ENCODE results near the gene PTPRQ.
A peak's percentile ranks its signal among the peaks of the same experiment; 100 is the strongest.

PTPRQ gene

GRCh38 chr12:80553316-80553715 is 109.3 kb downstream of the PTPRQ start:
- FAIRE-seq (peak; percentile 98), DNase-seq (ENCODE audit: insufficient read length, low spot score) (peak; percentile 21)
- TF ChIP-seq POLR2A (IDR thresholded peaks at IDR 0.05; ENCODE audit: low read depth, low read length) = no peak

GRCh38 chr12:80556566-80556965 is 112.5 kb downstream of the PTPRQ start:
- no peak for DNase-seq (ENCODE audit: insufficient read length, low spot score)
- no peak for TF ChIP-seq POLR2A (IDR thresholded peaks at IDR 0.05; ENCODE audit: low read depth, low read length)
- no peak for FAIRE-seq

- TF ChIP-seq POLR2A (IDR thresholded peaks at IDR 0.05; ENCODE audit: low read depth, low read length) = no peak
- no peak for DNase-seq (ENCODE audit: insufficient read length, low spot score)
- no peak for FAIRE-seq
Measured at GRCh38 chr12:80559766-80560165, 115.7 kb downstream of the PTPRQ start.

- FAIRE-seq = no peak
- TF ChIP-seq POLR2A (IDR thresholded peaks at IDR 0.05; ENCODE audit: low read depth, low read length) = no peak
- no peak for DNase-seq (ENCODE audit: insufficient read length, low spot score)
Measured at GRCh38 chr12:80565271-80565670, 121.2 kb downstream of the PTPRQ start.

GRCh38 chr12:80567401-80567800 is 123.4 kb downstream of the PTPRQ start:
- TF ChIP-seq POLR2A (IDR thresholded peaks at IDR 0.05; ENCODE audit: low read depth, low read length) = no peak
- no peak for DNase-seq (ENCODE audit: insufficient read length, low spot score)
- peak; percentile 70 for FAIRE-seq

- no peak for DNase-seq (ENCODE audit: insufficient read length, low spot score)
- TF ChIP-seq POLR2A (IDR thresholded peaks at IDR 0.05; ENCODE audit: low read depth, low read length) = no peak
- FAIRE-seq = no peak
Measured at GRCh38 chr12:80576641-80577418, 132.8 kb downstream of the PTPRQ start.

GRCh38 chr12:80580254-80580653 is 136.2 kb downstream of the PTPRQ start:
- FAIRE-seq (peak; percentile 97), DNase-seq (ENCODE audit: insufficient read length, low spot score) (peak; percentile 14)
- TF ChIP-seq POLR2A (IDR thresholded peaks at IDR 0.05; ENCODE audit: low read depth, low read length) = no peak

GRCh38 chr12:80581783-80582182 is 137.7 kb downstream of the PTPRQ start:
- FAIRE-seq = peak; percentile 45
- TF ChIP-seq POLR2A (IDR thresholded peaks at IDR 0.05; ENCODE audit: low read depth, low read length) = no peak
- DNase-seq (ENCODE audit: insufficient read length, low spot score) = no peak

- no peak for DNase-seq (ENCODE audit: insufficient read length, low spot score)
- FAIRE-seq = peak; percentile 82
- no peak for TF ChIP-seq POLR2A (IDR thresholded peaks at IDR 0.05; ENCODE audit: low read depth, low read length)
Measured at GRCh38 chr12:80582431-80582830, 138.4 kb downstream of the PTPRQ start.

GRCh38 chr12:80589077-80589476 is 145.0 kb downstream of the PTPRQ start:
- DNase-seq (ENCODE audit: insufficient read length, low spot score) = no peak
- no peak for TF ChIP-seq POLR2A (IDR thresholded peaks at IDR 0.05; ENCODE audit: low read depth, low read length)
- no peak for FAIRE-seq

- FAIRE-seq (peak; percentile 36), DNase-seq (ENCODE audit: insufficient read length, low spot score) (no peak)
- no peak for TF ChIP-seq POLR2A (IDR thresholded peaks at IDR 0.05; ENCODE audit: low read depth, low read length)
Measured at GRCh38 chr12:80590085-80590484, 146.1 kb downstream of the PTPRQ start.

GRCh38 chr12:80593766-80594165 is 149.7 kb downstream of the PTPRQ start:
- TF ChIP-seq POLR2A (IDR thresholded peaks at IDR 0.05; ENCODE audit: low read depth, low read length) = no peak
- FAIRE-seq (peak; percentile 88), DNase-seq (ENCODE audit: insufficient read length, low spot score) (no peak)

- FAIRE-seq = no peak
- DNase-seq (ENCODE audit: insufficient read length, low spot score) = no peak
- no peak for TF ChIP-seq POLR2A (IDR thresholded peaks at IDR 0.05; ENCODE audit: low read depth, low read length)
Measured at GRCh38 chr12:80596509-80596908, 152.5 kb downstream of the PTPRQ start.

- DNase-seq (ENCODE audit: insufficient read length, low spot score) (no peak), FAIRE-seq (peak; percentile 97)
- TF ChIP-seq POLR2A (IDR thresholded peaks at IDR 0.05; ENCODE audit: low read depth, low read length) = no peak
Measured at GRCh38 chr12:80598004-80598606, 154.1 kb downstream of the PTPRQ start.

- TF ChIP-seq POLR2A (IDR thresholded peaks at IDR 0.05; ENCODE audit: low read depth, low read length) = no peak
- FAIRE-seq (no peak), DNase-seq (ENCODE audit: insufficient read length, low spot score) (no peak)
Measured at GRCh38 chr12:80602455-80602854, 158.4 kb downstream of the PTPRQ start.

Measured in H54 (cell line).